Epidermal melanocyte (primary cell): ENCODE results near the gene RAI1.
A peak's percentile ranks its signal among the peaks of the same experiment; 100 is the strongest.

Source experiments
- DNase-seq: peaks from one replicate; pipeline ENCODE4 v3.0.0; 2011; ENCODE audit warnings: low spot score; ENCODE audit not compliant: insufficient read length

RAI1 gene

DNA sequence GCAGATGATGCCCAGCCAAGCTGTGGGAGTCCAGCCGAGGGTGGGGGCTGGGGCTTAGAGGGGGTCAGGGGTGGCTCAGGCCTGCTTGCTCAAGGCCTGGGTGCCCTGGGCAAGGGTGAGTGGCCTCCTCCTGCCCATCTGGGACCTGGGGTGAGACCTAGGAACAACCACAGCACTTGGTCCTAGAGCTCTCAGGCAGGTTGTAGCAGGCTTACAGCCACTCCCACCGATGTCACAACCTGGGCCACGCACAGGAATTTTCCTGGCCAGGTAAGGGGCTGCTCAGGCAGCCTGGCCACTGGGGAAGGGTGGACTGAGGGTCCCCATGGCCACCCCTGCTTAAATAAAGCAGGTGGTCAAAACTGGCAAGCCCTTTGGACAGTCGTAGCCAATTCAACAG lies 161.8 kb downstream of the RAI1 start:
- DNase-seq: no peak

DNA sequence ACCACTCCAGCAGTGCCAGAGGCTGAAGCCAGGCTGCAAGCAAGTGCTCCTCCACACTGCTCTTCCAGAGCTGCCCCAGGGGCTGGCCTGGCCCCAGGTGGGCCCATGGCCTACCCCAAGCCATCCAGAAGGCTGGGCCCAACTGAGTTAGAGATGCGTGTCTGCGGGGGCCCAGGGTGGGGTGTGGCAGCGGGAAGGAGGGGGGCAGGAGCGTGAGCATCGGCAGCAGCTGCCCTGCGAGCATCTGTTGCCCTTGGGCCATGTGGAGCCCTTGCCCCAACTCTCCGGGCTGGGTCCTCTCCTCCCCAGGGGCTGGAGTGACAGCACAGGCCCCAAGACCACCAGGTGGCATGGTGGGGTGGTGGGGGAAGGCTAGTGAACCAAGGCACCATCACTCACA lies 162.8 kb downstream of the RAI1 start:
- no peak for DNase-seq

DNA sequence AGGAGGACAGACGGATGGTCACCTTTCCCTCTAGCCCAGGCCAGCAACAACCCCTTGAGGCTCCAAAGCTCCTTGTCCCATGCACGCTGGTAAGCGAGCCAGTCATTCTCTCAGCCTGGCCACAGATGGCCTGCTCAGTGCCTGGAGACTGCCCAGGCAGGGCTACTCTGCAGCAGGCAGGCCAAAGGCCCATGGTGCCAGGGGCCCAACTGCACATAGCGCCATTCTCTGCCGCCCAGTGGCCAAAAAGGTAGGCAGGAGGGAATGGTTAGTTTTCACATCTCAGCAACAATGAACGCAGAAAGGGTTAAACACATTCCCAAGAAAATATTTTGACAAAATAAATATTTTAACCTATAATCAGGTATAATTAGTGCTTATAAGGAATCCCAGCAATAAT lies 163.2 kb downstream of the RAI1 start:
- DNase-seq: no peak

DNA sequence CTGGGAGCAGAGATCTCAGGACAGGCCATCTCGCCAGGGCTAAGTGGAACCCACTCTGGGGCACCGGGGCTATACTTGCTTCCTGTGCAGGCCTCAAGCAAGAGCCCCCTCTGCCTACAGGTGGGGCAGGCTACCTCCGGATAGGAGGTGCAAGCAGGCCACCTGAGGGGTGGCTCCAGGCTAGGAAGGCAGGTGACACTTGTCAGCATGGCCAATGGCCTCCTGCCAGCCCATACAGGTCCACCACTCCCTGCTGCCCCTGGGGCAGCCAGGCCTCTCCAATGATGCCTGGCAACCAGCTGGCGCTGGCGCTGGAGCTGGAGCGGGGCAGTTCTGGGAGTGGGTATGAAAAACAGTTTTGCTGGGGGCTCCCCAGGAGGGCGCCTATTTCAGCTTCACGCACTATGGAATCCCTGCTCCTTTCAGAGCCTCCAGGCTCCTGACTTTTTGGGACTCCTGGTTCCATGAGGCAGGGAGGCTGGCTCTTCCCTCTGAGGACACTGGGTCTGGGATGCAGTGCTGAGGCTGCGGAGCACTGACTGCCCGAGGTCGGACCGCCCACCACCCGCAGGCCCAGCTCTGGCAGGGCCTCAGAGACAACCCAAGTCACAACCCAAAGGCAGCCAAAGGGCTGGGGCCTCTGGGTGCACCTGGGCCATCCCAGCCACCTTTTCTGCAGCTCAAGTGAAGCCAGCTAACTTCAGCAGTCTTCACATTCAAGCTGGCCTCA lies 164.0 kb downstream of the RAI1 start:
- no peak for DNase-seq

DNA sequence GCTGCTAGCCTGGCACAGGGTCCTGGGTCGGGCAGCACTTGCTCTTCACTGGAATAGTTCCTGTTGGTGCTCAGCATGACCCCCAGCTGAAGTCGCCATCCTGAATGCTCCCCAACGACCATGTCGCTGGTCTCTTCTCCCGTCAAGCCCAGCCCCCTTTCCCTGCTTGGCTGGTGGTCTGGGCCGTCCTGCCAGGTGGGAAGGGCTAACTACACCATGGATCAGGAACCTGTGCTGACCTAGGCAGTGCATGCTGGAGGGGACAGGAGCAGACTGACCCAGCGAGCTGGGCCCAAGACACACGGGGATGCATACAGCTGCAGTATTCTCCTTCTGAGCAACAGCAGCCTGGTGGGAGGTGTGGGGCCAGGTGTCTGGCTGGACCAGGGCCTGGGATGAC lies 164.7 kb downstream of the RAI1 start:
- no peak for DNase-seq

DNA sequence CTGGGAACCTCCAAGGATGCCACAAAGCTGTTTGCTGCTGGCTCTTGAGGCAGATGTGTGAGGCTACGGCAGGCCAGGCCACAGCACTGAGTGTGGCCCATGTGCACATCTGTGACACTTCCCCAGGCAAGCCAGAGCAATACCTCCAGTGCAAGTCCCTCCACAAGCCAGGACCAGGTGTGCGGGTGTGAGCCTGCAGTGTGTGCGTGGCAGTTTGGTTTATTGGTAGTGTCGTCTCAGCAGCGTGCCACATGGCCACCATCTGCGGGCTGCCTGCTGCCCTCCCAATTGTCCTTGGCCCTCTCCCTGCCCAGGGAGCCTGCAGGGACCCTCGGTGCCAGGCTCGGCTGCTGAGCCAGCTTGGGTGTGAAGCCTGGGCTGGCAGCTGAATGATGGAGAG lies 165.4 kb downstream of the RAI1 start:
- no peak for DNase-seq

DNA sequence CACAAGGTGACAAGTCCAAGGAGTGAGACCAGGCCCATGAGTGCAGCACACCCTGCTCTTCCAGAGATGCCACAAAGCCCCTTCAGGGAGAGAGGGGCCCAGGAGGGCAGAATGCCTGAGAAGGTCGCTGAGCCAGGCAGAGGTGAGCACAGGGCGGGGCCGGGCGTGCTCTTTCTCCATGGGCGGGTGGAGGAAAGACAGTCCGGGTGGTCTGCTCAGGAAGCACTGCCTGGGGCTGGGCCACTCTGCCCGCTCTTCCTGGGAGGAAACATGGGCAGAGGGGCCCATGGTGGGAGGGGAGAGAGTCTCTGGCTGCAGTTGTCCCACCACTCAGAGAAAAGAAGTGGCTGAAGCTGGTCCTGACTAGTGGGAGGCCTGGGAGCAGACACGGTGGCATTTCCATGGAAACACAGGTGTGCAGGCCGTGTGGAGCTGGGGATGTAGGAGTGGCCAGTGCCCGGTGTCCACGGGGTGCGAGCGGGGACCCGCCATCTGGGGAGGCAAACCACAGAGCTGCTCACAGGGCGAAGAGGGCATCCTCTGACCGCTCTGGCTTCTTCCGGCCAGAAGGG lies 165.9 kb downstream of the RAI1 start:
- DNase-seq: no peak

DNA sequence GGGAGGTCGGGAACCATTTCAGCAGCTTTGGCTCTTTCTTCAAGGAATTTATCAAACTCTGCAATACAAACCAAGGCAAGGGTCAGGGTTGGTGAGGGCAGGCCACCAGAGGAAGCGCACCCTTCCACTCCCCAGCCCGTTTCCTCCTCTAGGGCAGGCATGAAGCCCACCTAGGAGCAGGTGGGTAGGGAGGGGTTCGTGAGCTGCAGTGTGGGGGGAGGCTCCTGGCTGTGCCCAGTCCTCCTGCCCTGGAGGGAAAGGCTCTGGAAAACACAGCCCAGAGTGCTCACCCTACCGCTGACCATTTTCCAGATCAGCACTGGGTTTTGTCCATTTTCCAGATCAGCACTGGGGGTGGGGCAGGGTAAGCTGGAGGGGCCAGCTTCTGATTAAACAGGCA lies 166.5 kb downstream of the RAI1 start:
- no peak for DNase-seq

DNA sequence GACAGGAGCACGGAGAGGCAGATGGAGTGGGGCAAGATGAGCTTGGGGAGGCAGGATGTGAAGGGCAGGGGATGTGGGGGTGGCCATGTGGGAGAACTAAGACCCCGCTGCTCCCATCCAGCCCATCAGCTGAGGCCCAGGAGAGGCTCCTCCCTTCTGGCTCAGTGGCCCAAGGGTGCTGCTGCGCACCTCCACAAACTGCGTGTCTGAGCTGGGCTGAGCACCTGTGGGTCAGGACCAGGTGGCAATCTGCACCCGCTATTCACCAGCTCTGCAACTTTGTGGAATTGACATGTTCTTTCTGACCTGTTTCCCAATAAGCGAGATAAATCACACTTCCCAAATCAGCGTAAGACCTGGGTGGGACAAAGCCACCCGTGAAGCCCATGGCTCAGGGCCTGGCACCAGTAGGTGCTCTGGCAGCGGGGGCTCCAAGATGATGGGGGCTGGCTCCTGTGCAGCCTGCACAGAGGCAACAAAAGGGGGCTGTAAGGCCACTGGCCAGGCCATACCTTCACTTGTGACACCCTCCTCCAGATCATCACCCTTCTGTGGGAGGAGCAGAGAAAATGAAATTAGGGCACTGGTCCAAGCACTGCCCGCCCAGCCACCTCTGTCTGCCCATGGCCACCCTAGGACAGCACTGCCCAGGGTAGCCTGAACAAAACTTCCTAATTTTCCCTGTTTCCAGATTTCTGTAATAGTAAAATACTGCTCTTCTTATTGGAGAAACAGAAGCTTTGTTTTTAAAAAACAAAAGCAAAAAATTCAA lies 167.2 kb downstream of the RAI1 start:
- no peak for DNase-seq

DNA sequence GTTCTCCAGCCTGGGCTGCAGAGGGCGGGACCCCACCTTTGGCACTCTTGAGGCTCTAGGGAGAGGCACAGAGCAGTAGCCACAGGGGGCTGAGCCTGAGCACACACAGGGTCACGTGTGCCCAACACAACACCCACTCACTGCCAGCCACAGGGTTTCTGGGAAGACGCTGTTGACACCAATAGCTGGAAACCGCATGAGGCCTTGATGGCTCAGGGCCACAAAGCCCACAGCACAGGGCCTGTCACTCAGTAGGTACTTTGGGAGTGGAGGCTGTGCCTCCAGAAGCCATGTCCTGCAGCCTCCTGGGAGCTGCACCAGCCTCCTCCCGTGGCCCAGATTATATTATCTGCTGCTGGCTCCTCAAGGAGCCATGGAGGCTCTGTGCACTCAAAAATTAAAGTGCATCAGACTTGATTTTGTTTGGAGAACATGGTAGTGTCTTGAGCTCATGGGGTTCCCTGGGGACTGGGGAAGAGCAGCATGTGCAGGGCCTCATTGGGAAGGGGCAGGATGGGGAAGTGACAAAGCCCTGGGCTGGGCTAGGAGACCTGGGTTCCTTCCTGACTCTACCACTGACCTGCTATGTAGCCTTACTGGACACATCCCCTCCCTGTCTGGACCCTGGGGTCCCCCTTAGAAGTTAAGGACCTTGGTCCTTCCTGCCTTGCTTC lies 168.0 kb downstream of the RAI1 start:
- no peak for DNase-seq

DNA sequence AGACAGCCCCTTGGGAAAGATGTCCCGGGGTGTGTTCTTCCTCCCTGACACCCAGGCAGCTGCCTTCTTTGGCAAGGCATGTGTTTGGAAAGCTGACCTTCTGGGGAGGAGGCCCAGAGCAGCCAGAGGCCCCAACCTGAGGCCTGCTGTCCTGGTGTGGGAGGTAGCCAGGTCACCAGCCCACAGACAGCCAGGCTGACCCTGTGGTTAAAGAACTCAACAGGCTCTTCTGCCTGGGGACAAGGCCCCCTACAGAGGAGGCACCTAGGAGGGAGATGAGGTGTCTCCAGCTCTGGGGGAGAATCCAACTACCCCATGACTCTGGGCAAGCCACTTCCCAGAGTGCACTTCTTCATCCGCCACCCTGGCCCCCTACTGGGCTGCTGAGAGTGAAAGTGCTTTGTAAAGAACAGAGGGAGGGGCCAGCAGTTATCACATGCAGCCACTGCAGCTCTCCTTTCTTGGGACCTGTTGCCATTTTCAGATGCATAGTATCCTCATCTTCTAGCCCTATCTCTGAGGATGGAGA lies 168.7 kb downstream of the RAI1 start:
- DNase-seq: no peak

DNA sequence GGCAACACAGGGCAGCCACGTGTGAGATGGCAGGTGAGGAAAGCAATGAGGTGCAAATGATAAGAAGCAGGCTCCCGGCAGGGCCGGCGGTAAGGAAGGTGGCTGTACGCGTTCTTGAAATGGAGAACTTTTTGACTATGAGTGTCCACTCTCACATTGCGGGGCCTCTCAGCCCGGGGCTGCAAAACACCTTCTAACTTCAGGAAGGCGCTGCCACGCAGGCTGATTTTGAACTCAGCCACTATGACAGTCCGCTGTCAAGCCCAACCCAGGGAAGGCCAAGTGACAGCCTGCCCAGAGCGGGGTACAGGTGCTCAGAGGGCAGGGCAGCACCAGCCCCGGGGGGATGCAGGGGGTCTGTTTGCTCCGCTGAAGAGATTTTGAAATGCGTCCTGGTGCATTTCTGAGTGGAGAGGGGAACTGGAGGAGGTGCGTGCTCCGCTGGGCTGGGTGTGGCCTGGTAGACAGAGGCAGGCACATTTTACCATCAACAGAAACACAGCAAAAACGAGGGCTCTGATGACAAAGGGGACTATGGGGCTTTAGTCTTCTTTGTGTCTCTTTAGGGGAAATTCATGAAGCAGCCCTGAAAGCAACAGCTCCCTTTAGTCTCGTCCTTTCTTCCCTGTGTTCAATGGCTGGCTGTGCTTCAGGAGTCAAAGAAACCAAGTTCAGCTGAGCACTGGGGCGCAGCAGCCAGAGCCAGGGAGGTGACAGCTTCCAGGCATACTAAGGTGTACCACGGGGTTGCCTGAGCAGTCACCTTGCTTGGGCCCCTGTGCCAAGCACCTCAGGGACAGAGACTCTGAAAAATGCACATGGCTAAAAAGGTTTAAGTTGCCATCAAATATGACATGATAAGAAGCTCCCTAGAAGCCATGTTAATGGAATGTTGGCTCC lies 170.1 kb downstream of the RAI1 start:
- no peak for DNase-seq

DNA sequence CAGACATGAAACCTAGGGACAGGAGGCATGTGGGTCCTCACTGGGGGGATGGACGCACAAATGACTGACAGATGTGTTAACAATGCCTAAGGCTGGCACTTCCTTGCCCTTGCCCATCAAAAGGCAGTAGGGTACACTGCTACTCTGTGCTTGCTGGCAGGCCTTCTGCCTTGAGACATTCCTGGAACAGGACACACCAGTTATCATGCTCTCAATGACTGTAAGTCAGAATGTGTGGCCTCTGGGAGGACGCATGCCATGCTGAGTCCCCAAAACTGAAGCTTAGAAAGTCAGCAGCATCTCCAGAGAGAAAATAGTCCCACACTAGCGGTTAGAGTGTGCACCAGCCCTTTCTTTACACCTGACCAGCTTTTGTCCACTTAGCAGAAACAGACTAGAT lies 171.7 kb downstream of the RAI1 start:
- DNase-seq: no peak

DNA sequence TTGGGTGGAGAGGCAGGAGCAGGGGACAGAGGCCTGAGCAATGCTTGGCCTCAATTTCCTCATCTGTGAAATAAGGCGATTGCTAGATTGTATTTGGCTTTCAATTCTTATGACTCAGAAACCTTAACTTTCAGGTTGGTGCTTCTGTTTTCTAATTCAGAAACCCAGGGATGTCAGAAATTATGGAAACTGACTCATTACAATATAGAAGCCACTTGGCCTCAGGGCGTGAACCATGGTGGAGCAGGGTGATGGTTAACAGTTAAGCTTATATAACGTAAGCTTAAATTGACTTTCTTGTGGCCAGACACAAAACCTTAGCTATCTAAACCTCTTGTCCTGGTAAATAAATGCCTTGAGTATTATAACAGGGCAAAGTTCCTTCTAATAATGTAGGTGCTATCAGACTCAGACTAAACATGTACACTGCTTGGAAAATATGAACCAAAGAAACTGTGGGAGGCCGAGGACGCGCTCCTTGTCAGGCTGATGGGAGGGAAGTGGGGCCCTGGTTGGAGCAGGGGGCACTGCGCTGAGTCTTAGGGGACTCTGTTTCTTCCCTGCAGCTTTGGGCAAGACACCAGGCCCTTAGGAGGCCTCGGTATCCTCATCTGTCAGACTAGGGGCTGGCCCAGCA lies 172.7 kb downstream of the RAI1 start:
- DNase-seq: no peak

DNA sequence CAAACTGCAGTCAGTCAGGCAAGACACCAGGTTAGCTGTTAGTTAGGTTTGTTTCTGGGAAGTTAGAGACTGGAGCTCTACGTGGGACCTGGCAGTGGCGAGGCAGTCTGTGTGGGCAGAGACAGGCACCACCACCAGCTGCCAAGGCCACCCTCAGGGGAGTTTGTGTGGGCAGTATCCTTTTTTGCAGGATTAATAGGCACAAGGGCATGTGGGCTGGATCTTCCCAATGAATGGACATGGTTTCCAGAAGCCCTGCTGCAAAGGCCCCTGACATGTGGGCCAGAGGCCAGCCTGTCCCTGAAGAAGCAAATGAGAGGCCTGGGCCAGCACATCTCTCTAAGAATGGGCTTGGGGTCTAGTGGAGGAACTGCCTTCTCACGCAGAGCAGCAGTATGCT lies 174.7 kb downstream of the RAI1 start:
- no peak for DNase-seq

DNA sequence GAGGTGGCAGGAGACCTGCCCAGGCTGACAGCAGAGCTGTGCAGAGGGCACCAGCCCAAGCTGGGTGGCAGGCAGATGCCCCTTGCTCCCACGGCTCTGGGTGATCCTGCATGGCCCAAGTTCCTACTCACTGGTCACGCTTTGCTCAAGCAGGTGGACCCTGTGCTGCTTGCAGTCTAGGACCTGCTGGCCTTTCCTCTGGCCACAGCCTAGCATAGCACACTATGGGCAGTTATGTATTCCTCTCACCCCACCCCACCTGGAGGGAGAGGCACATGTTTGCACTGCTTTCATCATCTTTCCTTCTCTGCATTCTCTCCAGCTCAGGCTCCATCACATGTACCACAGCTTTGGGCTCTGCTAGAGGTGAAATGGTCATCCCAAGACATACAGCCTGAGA lies 175.1 kb downstream of the RAI1 start:
- no peak for DNase-seq

DNA sequence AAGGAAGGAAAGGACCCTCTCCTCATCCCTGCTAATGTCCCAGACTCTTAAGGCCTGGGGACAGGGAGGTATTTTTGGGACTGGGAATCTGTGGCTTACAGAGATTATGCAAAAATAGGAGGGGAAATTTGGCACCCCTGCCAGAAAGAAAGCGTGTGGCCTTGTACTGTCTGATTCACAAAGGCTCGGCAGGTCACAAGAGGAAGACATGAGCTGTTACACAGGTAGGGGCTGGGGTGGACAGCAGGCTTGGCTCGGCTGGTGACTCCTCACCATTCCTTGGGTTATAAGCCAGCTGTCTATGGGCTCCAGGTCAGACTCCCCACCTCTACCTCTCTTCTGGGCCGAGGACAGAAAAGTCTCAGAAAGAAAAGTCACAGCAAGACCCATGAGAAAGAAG lies 176.2 kb downstream of the RAI1 start:
- DNase-seq: no peak

DNA sequence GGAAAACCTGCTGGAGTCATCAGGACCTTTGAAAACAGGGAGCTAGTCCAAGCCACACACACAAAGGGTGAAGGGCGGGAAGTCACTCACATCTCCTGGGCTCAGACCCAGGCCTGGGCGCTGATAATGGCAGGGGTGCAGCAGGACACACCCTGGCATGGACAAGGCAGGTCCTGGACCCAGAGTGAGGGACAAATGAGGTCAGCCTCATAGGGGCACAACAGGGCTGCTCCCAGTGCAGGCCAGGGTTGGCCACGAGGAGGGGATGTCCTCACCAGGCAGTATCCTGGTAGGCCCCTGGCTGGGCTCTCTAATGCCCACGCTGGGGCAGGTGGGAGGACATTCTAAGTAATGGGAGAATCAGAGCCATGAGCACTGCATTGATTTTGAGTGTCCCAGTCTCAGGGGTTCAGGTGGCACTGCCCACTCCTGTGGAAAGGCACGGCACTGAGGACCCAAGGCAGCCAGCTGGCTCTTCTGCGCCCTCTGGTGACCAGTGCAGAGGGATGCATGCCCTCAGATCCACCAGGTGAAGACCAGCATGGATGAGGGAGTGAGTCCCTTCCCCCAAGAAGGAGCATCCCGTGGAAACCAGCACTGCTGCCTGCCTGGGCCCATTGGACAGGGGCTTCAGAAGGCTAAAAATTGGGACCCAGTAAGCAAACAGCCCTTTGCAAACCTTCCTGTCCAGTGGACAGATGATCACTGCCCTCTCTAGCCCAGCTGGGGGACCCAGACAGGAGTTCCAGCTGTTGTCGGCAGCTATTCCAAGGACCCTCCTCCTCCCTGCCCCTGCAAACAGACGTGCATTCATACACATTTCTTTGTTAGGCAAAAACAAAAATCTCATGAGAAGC lies 178.9 kb downstream of the RAI1 start:
- peak; percentile 91 for DNase-seq

DNA sequence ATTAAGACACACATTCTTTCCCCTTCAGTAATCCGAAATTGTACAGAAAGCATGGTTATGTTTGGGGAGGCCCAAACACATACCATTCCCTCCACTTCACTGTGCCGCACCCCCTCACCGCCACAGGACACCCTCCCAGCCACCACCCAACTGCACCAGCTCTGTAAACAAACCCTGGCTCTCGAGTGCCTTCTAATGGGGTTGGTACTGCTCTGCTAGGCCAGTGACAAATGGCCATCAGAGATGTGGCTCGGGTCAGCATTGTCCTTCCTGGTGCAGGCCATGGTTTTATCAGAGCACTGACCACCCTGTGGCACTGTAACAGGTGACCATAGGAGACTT lies 179.5 kb downstream of the RAI1 start:
- DNase-seq: no peak
